CD4-positive, alpha-beta T cell (primary cell): Measurements from ENCODE around the gene VPS8. TPM values are rescaled to one million over a fixed set of nuclear protein-coding genes. Genes with fewer than 3 reads are reported as not detected.

Experiments used
- ATAC-seq: fragments of 200-7000 bp; cut with Tn5 transposase; one replicate; pipeline ENCODE4 v1.10.0; 2022; ENCODE audit warnings: mild to moderate bottlenecking; ENCODE audit not compliant: poor library complexity
- CTCF ChIA-PET: fragments of 350-600 bp; sonication (Branson Sonifier 250); formaldehyde crosslinking; loops from one replicate; lab custom pipeline; 2021; ENCODE audit warnings: antibody characterized with exemption, inconsistent platforms; lab: Charles Lee
- POLR2A ChIA-PET: fragments of 350-600 bp; sonication (Branson Sonifier 250); formaldehyde crosslinking; loops from one replicate; lab custom pipeline; 2021; ENCODE audit warnings: antibody characterized with exemption, inconsistent platforms; lab: Charles Lee
- DNase-seq, 14 experiments: peaks; one replicate each; pipeline ENCODE4 v3.0.0-alpha.2; 2013 to 2020; ENCODE audit warnings: mixed read lengths in 2 of 14
- H3K27ac ChIP-seq, 2 donors: one replicate each; pipeline versions ENCODE4 v1.5.1 to v1.7.0; 2013; ENCODE audit warnings: low read length in 2 of 2, low read depth in 1 of 2, mild to moderate bottlenecking in 1 of 2
- H3K27me3 ChIP-seq, 2 experiments: 1 replicate in 1 of 2; 2 replicates in 1 of 2; pipeline versions ENCODE4 v1.6.1 to v1.7.0; 2013; ENCODE audit warnings: low read length in 2 of 2, control low read depth in 1 of 2, mild to moderate bottlenecking in 1 of 2, moderate library complexity in 1 of 2; ENCODE audit not compliant: insufficient read depth in 2 of 2, control insufficient read depth in 1 of 2
- H3K36me3 ChIP-seq: one replicate; pipeline ENCODE4 v1.6.1; 2013; ENCODE audit warnings: low read length, control low read depth; ENCODE audit not compliant: insufficient read depth
- H3K4me1 ChIP-seq: one replicate; pipeline ENCODE4 v1.6.1; 2013; ENCODE audit warnings: low read length, control low read depth; ENCODE audit not compliant: insufficient read depth
- H3K4me3 ChIP-seq: one replicate; pipeline ENCODE4 v1.5.1; 2013; ENCODE audit warnings: mild to moderate bottlenecking, low read length, moderate library complexity
- H3K9me3 ChIP-seq, 2 experiments: 1 replicate in 1 of 2; 2 replicates in 1 of 2; pipeline versions ENCODE4 v1.6.1 to v1.7.0; 2013; ENCODE audit warnings: low read length in 2 of 2, mild to moderate bottlenecking in 2 of 2, control low read depth in 1 of 2, moderate library complexity in 1 of 2; ENCODE audit not compliant: control insufficient read depth in 1 of 2, insufficient read depth in 1 of 2
- H3K27ac Mint-ChIP-seq: one replicate; pipeline ENCODE4 v1.8.0; 2020; ENCODE audit warnings: mixed read lengths
- H3K27me3 Mint-ChIP-seq: one replicate; pipeline ENCODE4 v1.8.0; 2021; ENCODE audit warnings: mixed read lengths
- H3K36me3 Mint-ChIP-seq: one replicate; pipeline ENCODE4 v1.8.0; 2021; ENCODE audit warnings: low read depth, mixed read lengths
- H3K4me1 Mint-ChIP-seq: one replicate; pipeline ENCODE4 v1.8.0; 2021; ENCODE audit warnings: low read depth, mixed read lengths
- H3K4me3 Mint-ChIP-seq: one replicate; pipeline ENCODE4 v1.8.0; 2020; ENCODE audit warnings: mild to moderate bottlenecking, mixed read lengths
- H3K9me3 Mint-ChIP-seq: one replicate; pipeline ENCODE4 v1.8.0; 2020; ENCODE audit warnings: mixed read lengths
- CTCF ChIP-seq: fragments of 200-600 bp; IDR thresholded peaks from one replicate; pipeline ENCODE4 v1.8.0; 2022; ENCODE audit warnings: antibody characterized with exemption, mild to moderate bottlenecking
- intact Hi-C, 2 experiments: fragments of 100-400 bp; cut with DNase I in 1 of 2; cut with micrococcal nuclease in 1 of 2; formaldehyde crosslinking; loops; one replicate each; pipeline versions ENCODE4 v1.15.1 to v1.9.0; 2023 to 2025; cut with DNase I, micrococcal nuclease
- total RNA-seq, 174 experiments: library from RNA in 2 of 174; stranded (reverse) in 2 of 174; gene quantifications; one replicate each; pipeline ENCODE4 v1.2.3 and lab custom pipeline; 2021 to 2026

VPS8 gene
- total RNA-seq, 2 experiments from 2014 or later, result 56.8 to 61.2 TPM

GRCh38 chr3:184815046-184815930, 3.3 kb downstream of the VPS8 start:
- no peak for TF ChIP-seq CTCF
- H3K9me3 Mint-ChIP-seq, result no peaks in the 10 kb centered on the region
- H3K27ac Mint-ChIP-seq, result peak overlapping the region; percentile 79
- H3K27me3 Mint-ChIP-seq, result no peaks in the 10 kb centered on the region
- peak overlapping the region in 1 of 2 donors; percentile 38 for H3K27ac ChIP-seq
- no peaks in the 10 kb centered on the region for H3K9me3 ChIP-seq
- intact Hi-C loops, result loop anchor here in 1 of 2 experiments (10.0 kb wide), 3 partner anchors 770 to 1720 kb away; partner anchors contain the start of genes MCCC1, PARL and SENP2
- ChIA-PET POLR2A (no interaction called here), CTCF (interaction anchor here (2.8 kb wide), 1 partner anchor 254 kb away, joined by 10 read pairs; the partner anchor contains the start of gene EPHB3)
- H3K36me3 ChIP-seq, result peaks cover 2% of the 10 kb centered on the region
- no peak overlapping the region for H3K4me3 ChIP-seq
- peaks cover 76% of the 10 kb centered on the region for H3K4me1 Mint-ChIP-seq
- DNase-seq (peak in 4 of 14 experiments; percentile 11 to 58 (median 32)), ATAC-seq (peak; percentile 48)
- no peaks in the 10 kb centered on the region for H3K27me3 ChIP-seq
- H3K4me1 ChIP-seq, result peaks cover 28% of the 10 kb centered on the region
- peak overlapping the region; percentile 52 for H3K4me3 Mint-ChIP-seq
- H3K36me3 Mint-ChIP-seq, result peaks cover 46% of the 10 kb centered on the region

GRCh38 chr3:184816614-184817013, 4.6 kb downstream of the VPS8 start:
- DNase-seq (no peak), ATAC-seq (no peak)
- Mint-ChIP-seq H3K4me1 (peaks cover 69% of the 10 kb centered on the region), H3K9me3 (no peaks in the 10 kb centered on the region), H3K4me3 (peak overlapping the region; percentile 52), H3K27ac (peak overlapping the region; percentile 79), H3K27me3 (no peaks in the 10 kb centered on the region), H3K36me3 (peaks cover 47% of the 10 kb centered on the region)
- peaks cover 2% of the 10 kb centered on the region for H3K36me3 ChIP-seq
- ChIA-PET CTCF (interaction anchor here (2.8 kb wide), 1 partner anchor 256 kb away, joined by 10 read pairs; the partner anchor contains the start of gene EPHB3), POLR2A (interaction anchor here (1.1 kb wide), 1 partner anchor 501 kb away, joined by 3 read pairs; no protein-coding TSS in a partner anchor)
- no peak for TF ChIP-seq CTCF
- no peaks in the 10 kb centered on the region for H3K27me3 ChIP-seq
- no peaks in the 10 kb centered on the region for H3K9me3 ChIP-seq
- H3K4me1 ChIP-seq, result peaks cover 22% of the 10 kb centered on the region
- no peak overlapping the region for H3K27ac ChIP-seq
- intact Hi-C loops, result loop anchor here in 1 of 2 experiments (10.0 kb wide), 3 partner anchors 768 to 1722 kb away; partner anchors contain the start of genes MCCC1, PARL and SENP2
- H3K4me3 ChIP-seq, result no peak overlapping the region

- no peak overlapping the region for H3K27ac ChIP-seq
- H3K36me3 ChIP-seq, result peaks cover 10% of the 10 kb centered on the region
- no peak overlapping the region for H3K4me3 ChIP-seq
- H3K27me3 Mint-ChIP-seq, result no peaks in the 10 kb centered on the region
- ChIA-PET CTCF (interaction anchor here (1.0 kb wide), 1 partner anchor 12 kb away, joined by 3 read pairs; no protein-coding TSS in a partner anchor), POLR2A (no interaction called here)
- H3K4me3 Mint-ChIP-seq, result no peak overlapping the region
- DNase-seq (no peak), ATAC-seq (no peak)
- intact Hi-C loops, result no loop called here
- no peak for TF ChIP-seq CTCF
- no peaks in the 10 kb centered on the region for H3K9me3 ChIP-seq
- peaks cover 1% of the 10 kb centered on the region for H3K4me1 ChIP-seq
- peaks cover 50% of the 10 kb centered on the region for H3K36me3 Mint-ChIP-seq
- H3K27me3 ChIP-seq, result no peaks in the 10 kb centered on the region
- H3K9me3 Mint-ChIP-seq, result no peaks in the 10 kb centered on the region
- no peak overlapping the region for H3K27ac Mint-ChIP-seq
- peaks cover 39% of the 10 kb centered on the region for H3K4me1 Mint-ChIP-seq
These were observed 8.6 kb downstream of the VPS8 start for GRCh38 chr3:184820525-184820924.
